Natural killer cell (primary cell): ENCODE results near the gene EPN3. TPM values are rescaled to one million over a fixed set of nuclear protein-coding genes. Genes with fewer than 3 reads are reported as not detected.

Experiments
- ATAC-seq, 3 donors: fragments of 150-1000 bp in 2 of 3; fragments of 200-7000 bp in 1 of 3; cut with Tn5 transposase; 1 replicate in 1 of 3; 2 replicates in 2 of 3; pipeline ENCODE4 v1.10.0; 2021; ENCODE audit warnings: mild to moderate bottlenecking in 2 of 3, moderate library complexity in 2 of 3
- DNase-seq, 2 donors: peaks; one replicate each; pipeline versions ENCODE4 v3.0.0 to v3.0.0-alpha.2; 2013 to 2021; ENCODE audit warnings: mixed read lengths in 1 of 2
- H3K27ac ChIP-seq: one replicate; pipeline ENCODE4 v1.5.1; 2013; ENCODE audit warnings: mild to moderate bottlenecking, low read length
- H3K27me3 ChIP-seq: one replicate; pipeline ENCODE4 v1.6.1; 2013; ENCODE audit warnings: low read length; ENCODE audit not compliant: control insufficient read depth, insufficient read depth
- H3K36me3 ChIP-seq: one replicate; pipeline ENCODE4 v1.6.1; 2013; ENCODE audit warnings: low read length; ENCODE audit not compliant: control insufficient read depth, insufficient read depth
- H3K4me1 ChIP-seq: one replicate; pipeline ENCODE4 v1.6.1; 2013; ENCODE audit warnings: low read length; ENCODE audit not compliant: control insufficient read depth, insufficient read depth
- H3K4me3 ChIP-seq: one replicate; pipeline ENCODE4 v1.5.1; 2013; ENCODE audit warnings: low read length
- H3K9me3 ChIP-seq: one replicate; pipeline ENCODE4 v1.6.1; 2013; ENCODE audit warnings: low read length; ENCODE audit not compliant: control insufficient read depth, insufficient read depth
- H3K27ac Mint-ChIP-seq, 2 donors: one replicate each; pipeline ENCODE4 v1.8.0; 2022; ENCODE audit warnings: mild to moderate bottlenecking in 2 of 2, mixed read lengths in 2 of 2, moderate library complexity in 1 of 2
- H3K27me3 Mint-ChIP-seq, 2 donors: one replicate each; pipeline ENCODE4 v1.8.0; 2022; ENCODE audit warnings: low read depth in 2 of 2, mixed read lengths in 2 of 2
- H3K36me3 Mint-ChIP-seq: one replicate; pipeline ENCODE4 v1.8.0; 2022; ENCODE audit warnings: mixed read lengths
- H3K4me1 Mint-ChIP-seq, 2 donors: one replicate each; pipeline ENCODE4 v1.8.0; 2022; ENCODE audit warnings: mixed read lengths in 2 of 2
- H3K4me3 Mint-ChIP-seq: one replicate; pipeline ENCODE4 v1.8.0; 2022; ENCODE audit warnings: mild to moderate bottlenecking, moderate library complexity, mixed read lengths
- H3K9me3 Mint-ChIP-seq, 2 donors: one replicate each; pipeline ENCODE4 v1.8.0; 2022; ENCODE audit warnings: mixed read lengths in 2 of 2
- WGBS: methylation state at CpG from one replicate; pipeline ENCODE4 v1.1.7; 2013; ENCODE audit warnings: missing lambda C conversion rate; ENCODE audit not compliant: insufficient coverage; 5-methylcytosine and 5-hydroxymethylcytosine counted together
- intact Hi-C: fragments of 100-400 bp; cut with micrococcal nuclease; formaldehyde crosslinking; loops from one replicate; pipeline ENCODE4 v1.14.2; 2022
- total RNA-seq, 4 donors: library from RNA; stranded (reverse); fragments of 120-200 nt in 1 of 4; gene quantifications; one replicate each; pipeline versions ENCODE4 v1.2.3 to v1.2.4, GENCODE V29; 2013 to 2022
- TF ChIP-seq, protein P1 (sequence below): fragments of 200-600 bp; IDR thresholded peaks from one replicate; pipeline ENCODE4 v1.8.0; 2022; ENCODE audit warnings: antibody characterized with exemption

The EPN3 gene
- total RNA-seq, 3 donors from 2014 or later (not counting 1 experiment from before 2014, with no cell fraction given), result not detected

DNA sequence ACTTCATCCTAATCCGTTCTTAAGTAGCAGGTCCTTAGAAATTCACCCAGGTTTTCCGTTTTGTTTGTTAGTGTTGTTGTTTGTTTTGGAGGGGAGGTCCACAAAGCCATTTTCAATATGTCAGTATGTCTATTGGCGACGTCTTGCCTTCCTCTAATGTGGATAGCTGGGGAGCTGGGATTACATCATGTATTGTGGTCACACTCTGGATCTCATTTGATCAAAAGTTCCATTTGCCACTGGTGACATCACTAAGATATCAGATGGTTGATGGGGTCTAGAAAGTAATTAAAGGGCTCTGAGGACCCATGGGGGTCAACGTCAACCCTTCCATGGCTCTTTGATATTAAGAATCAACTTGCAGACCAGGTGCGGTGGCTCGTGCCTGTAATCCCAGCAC, 2.7 kb upstream of the EPN3 start:
- 91% methylated on average over 7 of the region's 7 CpGs for WGBS
- H3K4me1 Mint-ChIP-seq, result no peaks in the 10 kb centered on the region
- H3K27me3 Mint-ChIP-seq, result peaks cover 34 to 35% of the 10 kb centered on the region in 2 donors
- H3K36me3 ChIP-seq, result no peaks in the 10 kb centered on the region
- H3K9me3 Mint-ChIP-seq, result no peaks in the 10 kb centered on the region
- H3K27ac Mint-ChIP-seq, result no peak overlapping the region
- H3K4me1 ChIP-seq, result peaks cover 10% of the 10 kb centered on the region
- H3K9me3 ChIP-seq, result no peaks in the 10 kb centered on the region
- H3K27ac ChIP-seq, result no peak overlapping the region
- no peak overlapping the region for H3K4me3 Mint-ChIP-seq
- no peaks in the 10 kb centered on the region for H3K36me3 Mint-ChIP-seq
- peaks cover 24% of the 10 kb centered on the region for H3K27me3 ChIP-seq
- TF ChIP-seq, protein P1, sequence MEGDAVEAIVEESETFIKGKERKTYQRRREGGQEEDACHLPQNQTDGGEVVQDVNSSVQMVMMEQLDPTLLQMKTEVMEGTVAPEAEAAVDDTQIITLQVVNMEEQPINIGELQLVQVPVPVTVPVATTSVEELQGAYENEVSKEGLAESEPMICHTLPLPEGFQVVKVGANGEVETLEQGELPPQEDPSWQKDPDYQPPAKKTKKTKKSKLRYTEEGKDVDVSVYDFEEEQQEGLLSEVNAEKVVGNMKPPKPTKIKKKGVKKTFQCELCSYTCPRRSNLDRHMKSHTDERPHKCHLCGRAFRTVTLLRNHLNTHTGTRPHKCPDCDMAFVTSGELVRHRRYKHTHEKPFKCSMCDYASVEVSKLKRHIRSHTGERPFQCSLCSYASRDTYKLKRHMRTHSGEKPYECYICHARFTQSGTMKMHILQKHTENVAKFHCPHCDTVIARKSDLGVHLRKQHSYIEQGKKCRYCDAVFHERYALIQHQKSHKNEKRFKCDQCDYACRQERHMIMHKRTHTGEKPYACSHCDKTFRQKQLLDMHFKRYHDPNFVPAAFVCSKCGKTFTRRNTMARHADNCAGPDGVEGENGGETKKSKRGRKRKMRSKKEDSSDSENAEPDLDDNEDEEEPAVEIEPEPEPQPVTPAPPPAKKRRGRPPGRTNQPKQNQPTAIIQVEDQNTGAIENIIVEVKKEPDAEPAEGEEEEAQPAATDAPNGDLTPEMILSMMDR, result no peak
- H3K4me3 ChIP-seq, result no peak overlapping the region
- no peak for DNase-seq
- intact Hi-C loops, result no loop called here
- ATAC-seq, result no peak

DNA sequence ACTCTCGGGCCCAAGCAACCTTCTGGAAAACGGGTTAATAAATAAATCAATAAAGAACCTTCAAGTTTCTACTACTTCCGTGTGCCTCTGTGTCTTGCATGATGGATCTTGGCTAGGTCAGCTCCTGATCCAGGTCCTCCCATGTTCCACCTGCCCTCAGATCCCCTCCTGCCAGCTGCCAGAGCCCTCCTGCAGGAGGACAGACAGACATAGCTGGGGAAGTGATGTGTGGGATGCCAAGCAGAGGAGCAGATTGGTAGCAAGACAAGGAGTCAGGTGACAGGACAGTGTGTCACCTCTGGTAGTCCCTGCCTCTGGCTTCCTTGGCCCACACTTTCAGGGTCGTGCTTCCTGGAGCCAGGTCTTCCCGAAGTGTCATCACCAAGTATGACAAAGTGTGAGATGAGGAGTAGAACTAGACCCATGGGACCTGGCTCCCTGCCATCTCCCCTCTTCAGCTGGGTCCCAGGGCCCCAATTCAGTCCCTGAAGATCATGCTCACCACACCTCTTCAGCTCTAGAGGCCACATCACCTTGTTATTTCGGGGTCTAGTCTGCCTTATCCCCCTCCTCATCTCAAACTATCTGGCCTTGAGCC, 1.0 kb upstream of the EPN3 start:
- 73% methylated on average over 6 of the region's 6 CpGs for WGBS
- no peak for ATAC-seq

DNA sequence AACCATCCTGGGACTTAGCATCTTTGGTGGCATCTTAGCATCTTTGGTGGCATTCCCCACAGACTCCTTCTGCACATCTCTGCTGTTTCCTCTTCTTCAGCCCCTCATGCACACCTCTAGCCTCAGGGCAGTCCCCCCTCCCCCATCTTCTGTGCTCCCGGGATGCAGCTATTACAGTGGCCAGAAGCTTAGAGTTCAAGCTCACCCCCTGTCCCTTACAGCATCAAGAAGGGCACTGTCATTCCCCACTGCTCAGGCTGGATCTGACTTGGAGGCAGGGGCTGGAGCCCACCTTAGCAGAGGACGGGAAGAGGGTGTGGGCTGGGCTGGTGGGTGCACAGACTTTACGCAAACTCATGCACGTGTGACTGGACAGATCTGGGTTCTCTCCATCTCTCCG, 650 bp downstream of the EPN3 start:
- peaks cover 24% of the 10 kb centered on the region for H3K27me3 ChIP-seq
- intact Hi-C loops, result no loop called here

More for the DNA sequence above, 1.0 kb upstream of the EPN3 start:
- Histone ChIP-seq H3K9me3 (no peaks in the 10 kb centered on the region), H3K27ac (no peak overlapping the region), H3K4me1 (peaks cover 10% of the 10 kb centered on the region), H3K36me3 (no peaks in the 10 kb centered on the region), H3K4me3 (no peak overlapping the region), H3K27me3 (peaks cover 24% of the 10 kb centered on the region)
- H3K4me1 Mint-ChIP-seq, result no peaks in the 10 kb centered on the region
- no peak overlapping the region for H3K27ac Mint-ChIP-seq
- H3K36me3 Mint-ChIP-seq, result no peaks in the 10 kb centered on the region
- no peak overlapping the region for H3K4me3 Mint-ChIP-seq
- TF ChIP-seq, protein P1, result no peak
- intact Hi-C loops, result no loop called here
- DNase-seq, result no peak
- H3K9me3 Mint-ChIP-seq, result no peaks in the 10 kb centered on the region
- H3K27me3 Mint-ChIP-seq, result peaks cover 45 to 51% of the 10 kb centered on the region in 2 donors

More for the DNA sequence above, 650 bp downstream of the EPN3 start:
- peaks cover 10% of the 10 kb centered on the region for H3K4me1 ChIP-seq
- ATAC-seq (no peak), DNase-seq (no peak)
- Mint-ChIP-seq H3K9me3 (no peaks in the 10 kb centered on the region), H3K27me3 (peaks cover 45 to 53% of the 10 kb centered on the region in 2 donors), H3K4me1 (no peaks in the 10 kb centered on the region), H3K27ac (no peak overlapping the region), H3K4me3 (no peak overlapping the region), H3K36me3 (no peaks in the 10 kb centered on the region)
- TF ChIP-seq, protein P1, result no peak
- no peaks in the 10 kb centered on the region for H3K36me3 ChIP-seq
- no peak overlapping the region for H3K4me3 ChIP-seq
- H3K9me3 ChIP-seq, result no peaks in the 10 kb centered on the region
- H3K27ac ChIP-seq, result no peak overlapping the region
- 12% methylated on average over 5 of the region's 5 CpGs for WGBS
